LNCAP (cell line): ENCODE results near the gene DAPK2.

ENCODE experiments used
- TF ChIP-seq, protein P1 (sequence below): fragments of 450-650 bp; IDR thresholded peaks from 2 replicates; pipeline ENCODE4 v1.5.1; 2017; ENCODE audit warnings: mild to moderate bottlenecking

The DAPK2 gene

DNA sequence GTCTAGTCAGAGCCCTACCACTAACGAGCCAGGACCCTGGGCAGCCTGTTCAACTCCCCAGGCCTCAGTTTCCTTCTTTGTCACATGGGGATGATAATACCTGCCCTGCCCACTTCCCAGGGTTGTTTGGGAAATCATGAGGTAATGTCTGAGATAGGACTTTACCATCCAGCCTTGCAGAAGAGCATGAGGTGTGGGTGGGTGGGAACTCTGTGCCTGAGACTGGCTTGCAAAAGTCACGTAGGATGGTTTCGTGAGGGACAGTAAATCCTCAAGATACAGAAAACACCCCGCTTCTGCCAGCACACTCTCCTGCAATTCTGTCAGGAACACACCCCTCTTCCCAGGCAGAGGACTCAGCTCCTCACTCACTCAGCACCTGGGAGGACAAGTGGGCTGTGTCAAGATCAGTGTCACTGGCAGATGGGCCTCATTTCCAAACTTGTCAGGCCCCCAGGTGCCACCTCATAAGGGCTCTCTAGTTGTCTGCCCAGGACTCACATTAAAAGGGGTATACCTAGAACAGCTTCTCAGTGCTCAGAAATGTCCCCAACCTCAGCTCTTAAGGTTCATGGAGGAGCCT is 58.4 kb downstream of the DAPK2 start:
- TF ChIP-seq, protein P1, sequence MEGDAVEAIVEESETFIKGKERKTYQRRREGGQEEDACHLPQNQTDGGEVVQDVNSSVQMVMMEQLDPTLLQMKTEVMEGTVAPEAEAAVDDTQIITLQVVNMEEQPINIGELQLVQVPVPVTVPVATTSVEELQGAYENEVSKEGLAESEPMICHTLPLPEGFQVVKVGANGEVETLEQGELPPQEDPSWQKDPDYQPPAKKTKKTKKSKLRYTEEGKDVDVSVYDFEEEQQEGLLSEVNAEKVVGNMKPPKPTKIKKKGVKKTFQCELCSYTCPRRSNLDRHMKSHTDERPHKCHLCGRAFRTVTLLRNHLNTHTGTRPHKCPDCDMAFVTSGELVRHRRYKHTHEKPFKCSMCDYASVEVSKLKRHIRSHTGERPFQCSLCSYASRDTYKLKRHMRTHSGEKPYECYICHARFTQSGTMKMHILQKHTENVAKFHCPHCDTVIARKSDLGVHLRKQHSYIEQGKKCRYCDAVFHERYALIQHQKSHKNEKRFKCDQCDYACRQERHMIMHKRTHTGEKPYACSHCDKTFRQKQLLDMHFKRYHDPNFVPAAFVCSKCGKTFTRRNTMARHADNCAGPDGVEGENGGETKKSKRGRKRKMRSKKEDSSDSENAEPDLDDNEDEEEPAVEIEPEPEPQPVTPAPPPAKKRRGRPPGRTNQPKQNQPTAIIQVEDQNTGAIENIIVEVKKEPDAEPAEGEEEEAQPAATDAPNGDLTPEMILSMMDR = no peak

DNA sequence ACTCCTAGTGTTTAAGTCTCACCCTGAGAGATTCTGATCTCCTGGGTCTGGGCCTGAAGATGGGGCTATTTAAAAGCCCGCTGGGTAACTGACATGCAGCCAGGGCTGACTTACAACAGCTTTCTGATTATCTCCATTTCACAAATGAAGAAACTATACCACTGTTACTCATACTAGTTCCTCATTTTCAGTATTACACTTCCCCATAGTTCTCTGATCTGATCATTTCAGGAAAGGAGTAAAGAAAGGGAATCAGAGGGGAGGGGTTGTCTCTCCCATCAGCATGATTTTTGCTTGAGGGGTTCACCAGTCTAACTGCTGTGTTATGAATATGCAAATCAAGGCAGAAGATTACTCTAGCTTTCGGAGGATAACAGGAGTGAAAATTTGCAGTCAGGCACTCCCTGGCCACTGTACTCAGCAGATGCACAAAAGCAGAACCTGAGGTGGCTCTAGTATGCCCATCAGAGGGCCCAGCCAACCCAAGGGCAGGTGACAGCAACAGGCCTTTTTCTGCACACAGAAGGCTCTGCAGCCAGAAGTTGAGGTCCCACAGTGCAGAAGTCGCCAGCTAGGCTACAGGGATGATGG is 59.4 kb downstream of the DAPK2 start:
- TF ChIP-seq, protein P1 = no peak

DNA sequence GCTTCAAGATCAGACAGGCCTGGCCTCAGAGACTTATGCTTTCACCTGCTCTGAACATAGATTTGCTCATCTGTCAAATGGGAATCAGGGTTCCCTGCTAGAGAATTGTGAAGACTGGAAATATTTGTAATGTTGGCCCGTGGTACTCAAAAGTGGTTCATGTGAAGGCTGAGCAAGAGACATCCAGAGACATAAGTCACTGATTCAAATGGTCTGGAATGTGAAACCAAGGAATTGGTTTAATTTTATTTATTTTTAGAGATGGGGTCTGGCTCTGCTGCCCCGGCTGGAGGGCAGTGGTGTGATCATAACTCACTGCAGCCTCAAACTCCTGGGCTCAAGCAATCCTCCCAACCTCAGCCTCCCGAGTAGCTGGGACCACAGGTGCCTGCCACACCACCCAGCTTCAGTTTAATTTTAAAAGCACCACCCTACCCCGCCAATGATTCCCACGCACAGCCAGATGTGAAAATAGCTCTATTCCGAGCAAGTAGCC is 60.1 kb downstream of the DAPK2 start:
- TF ChIP-seq, protein P1 = no peak

DNA sequence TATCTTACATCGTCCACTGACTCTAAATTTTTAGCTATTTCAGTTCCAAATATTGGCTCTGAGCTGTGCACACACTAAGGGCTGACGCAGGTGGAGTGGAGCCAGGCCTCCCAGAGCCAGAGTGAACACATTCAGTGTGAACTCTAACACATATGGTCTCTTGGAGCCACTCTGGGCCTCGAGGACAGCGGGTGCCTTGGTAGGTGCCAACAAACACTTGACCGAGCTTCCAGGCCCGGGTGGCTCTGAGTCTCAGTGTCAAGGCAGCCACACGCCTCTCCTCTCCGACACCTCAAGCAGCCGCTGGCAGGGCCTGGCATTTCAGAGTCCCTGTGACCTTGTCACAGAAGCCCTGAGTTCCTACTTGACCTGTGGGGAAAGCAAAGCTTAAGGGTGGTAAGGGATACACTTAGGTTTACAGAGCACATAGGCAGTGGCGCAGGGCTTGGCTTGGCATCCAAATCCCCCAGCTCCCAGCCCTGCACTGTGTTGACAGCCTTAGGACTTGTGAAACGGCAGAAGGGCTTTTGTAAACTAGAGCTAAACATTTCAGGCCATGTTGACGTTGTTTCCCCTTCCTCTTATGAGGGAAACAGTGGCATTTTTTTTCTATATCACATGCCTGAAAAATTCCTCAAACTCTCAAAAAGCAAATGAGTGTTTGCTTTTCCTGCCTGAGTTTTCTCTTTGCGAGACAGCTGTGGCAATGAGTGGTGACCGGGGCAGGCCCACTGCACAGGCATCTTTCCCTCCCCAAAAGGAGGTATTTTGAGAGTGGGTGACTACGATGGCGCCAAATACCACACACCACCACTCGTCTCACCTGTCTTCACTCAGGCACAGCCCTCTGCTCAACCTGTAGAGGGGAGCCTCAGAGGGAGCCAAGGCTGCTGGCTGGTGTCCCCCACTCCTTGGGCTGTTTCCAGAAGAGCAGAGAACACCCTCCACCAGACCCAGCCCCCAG is 60.8 kb downstream of the DAPK2 start:
- TF ChIP-seq, protein P1 = no peak

DNA sequence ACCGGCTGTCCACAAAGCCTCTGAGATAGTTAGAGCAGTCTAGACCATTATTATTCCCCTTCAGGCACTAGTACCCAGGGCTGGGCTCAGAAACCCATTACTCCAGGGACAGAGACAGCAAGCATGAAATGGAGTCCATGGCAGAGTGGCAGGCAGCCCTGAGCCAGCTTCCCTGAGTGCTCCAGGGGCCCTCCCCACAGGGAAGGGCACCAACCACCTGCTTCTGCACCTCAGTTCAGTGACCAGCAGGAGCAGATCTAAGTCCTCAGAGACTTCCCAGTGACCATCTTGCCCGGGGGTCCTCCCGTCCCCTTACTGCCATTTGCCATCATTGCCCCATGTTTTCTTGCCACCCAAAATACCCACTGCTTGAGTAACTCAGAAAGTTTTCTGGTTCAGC is 62.0 kb downstream of the DAPK2 start:
- TF ChIP-seq, protein P1 = no peak

DNA sequence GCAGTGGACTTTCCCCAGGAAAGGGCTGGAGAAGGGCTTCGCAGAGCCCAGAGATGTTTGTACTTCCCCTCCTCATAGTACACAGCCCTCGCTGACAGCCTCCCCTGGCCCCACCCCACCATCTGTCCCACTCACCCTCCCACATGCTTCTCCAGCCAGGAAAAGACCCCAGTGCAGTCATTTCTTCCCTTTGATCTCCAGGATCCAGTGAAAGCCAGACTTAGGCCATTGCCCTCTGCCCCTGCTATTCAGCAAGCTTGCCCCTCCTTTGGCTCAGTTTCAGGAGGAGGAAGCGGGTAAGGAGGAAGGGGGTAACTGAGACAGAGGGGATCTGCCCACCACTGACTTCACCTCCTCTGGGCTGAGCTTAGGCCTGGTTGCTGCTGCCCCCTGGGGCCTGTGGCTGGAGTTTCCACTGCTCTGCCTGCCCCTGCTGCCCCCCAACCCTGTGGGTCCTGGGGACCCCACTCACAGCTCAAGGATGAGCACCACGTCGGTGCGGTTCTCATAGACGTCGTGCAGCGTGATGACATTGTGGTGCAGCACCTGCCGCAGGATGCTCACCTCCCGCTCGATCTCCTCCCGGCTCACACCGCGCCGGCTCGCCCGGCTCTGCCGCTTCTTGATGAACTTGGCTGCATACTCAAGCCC is 63.1 kb downstream of the DAPK2 start:
- TF ChIP-seq, protein P1 = no peak

DNA sequence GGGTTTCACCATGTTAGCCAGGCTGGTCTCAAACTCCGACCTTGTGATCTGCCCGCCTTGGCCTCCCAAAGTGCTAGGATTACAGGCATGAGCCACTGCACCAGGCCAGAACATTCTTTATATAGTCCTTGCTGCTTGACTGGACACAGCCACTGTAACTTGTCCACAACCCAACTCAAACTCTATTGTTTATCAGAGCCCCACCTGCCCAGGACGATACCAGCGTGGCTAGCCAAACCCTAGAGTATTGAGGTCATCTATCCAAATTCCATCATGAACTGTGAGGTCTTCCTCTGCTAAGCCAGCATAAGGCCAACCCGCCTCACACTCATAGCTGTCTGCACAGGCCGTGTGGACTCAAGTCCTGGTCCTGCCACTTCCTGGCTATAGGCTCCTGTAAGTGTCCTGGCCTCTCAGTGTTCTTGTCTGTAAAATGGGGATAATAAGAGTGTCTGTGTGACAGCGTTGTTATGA is 63.9 kb downstream of the DAPK2 start:
- TF ChIP-seq, protein P1 = no peak
